ENCODE measurements around the gene BIRC2. TPM values are rescaled to one million over a fixed set of nuclear protein-coding genes. Genes with fewer than 3 reads are reported as not detected.

Gene BIRC2
- total and polyA plus RNA-seq, 4 donors = 14.1 to 46.7 (median 29.5) TPM

GRCh38 chr11:102347462-102348370, 702 bp downstream of the BIRC2 start:
- peak; percentile 44 for DNase-seq (ENCODE audit: low spot score)
- peaks cover 3 to 25% (median 4%) of the 10 kb centered on the region in 4 donors for H3K4me1 ChIP-seq (ENCODE audit: control insufficient read depth in 4 of 4, insufficient read depth in 4 of 4, low read length in 3 of 4)
- TF ChIP-seq HNF4A (conservative IDR thresholded peaks at IDR 0.05) (peak; percentile 68 to 74), MAX (IDR thresholded peaks at IDR 0.05) (no peak), REST (IDR thresholded peaks at IDR 0.05) (no peak), ZBTB33 (IDR thresholded peaks at IDR 0.05) (no peak), GABPA (IDR thresholded peaks at IDR 0.05 in 1 of 2, conservative IDR thresholded peaks at IDR 0.05 in 1 of 2) (no peak), TAF1 (conservative IDR thresholded peaks at IDR 0.05) (peak; percentile 61), CTCF (IDR thresholded peaks at IDR 0.05; ENCODE audit: low read depth, low read length, missing input control) (no peak), HNF4G (IDR thresholded peaks at IDR 0.05) (peak; percentile 21), SP1 (IDR thresholded peaks at IDR 0.05) (peak; percentile 22), EGR1 (IDR thresholded peaks at IDR 0.05; ENCODE audit: low read depth in 2 of 2) (peak in 1 of 2 donors; percentile 70), RAD21 (IDR thresholded peaks at IDR 0.05) (peak in 1 of 2 donors; percentile 13), JUND (IDR thresholded peaks at IDR 0.05) (no peak), FOXA2 (IDR thresholded peaks at IDR 0.05) (no peak)
- H3K9me3 ChIP-seq (ENCODE audit: control insufficient read depth in 4 of 4, low read length in 3 of 4) = no peaks in the 10 kb centered on the region
- H3K36me3 ChIP-seq (ENCODE audit: control insufficient read depth in 4 of 4, insufficient read depth in 3 of 4, low read depth in 1 of 4, low read length in 3 of 4) = peaks cover 0 to 9% (median 3%) of the 10 kb centered on the region in 4 donors
- H3K27me3 ChIP-seq (ENCODE audit: control insufficient read depth in 4 of 4, insufficient read depth in 4 of 4, low read length in 3 of 4) = no peaks in the 10 kb centered on the region
- H3K4me3 ChIP-seq (ENCODE audit: low read depth in 1 of 3, low read length in 3 of 3) = peak overlapping the region; percentile 74 to 96 (median 94)
- WGBS = under 1% methylated on average over 33 of the region's 33 CpGs
- peak overlapping the region; percentile 77 to 94 for H3K9ac ChIP-seq (ENCODE audit: low read depth in 1 of 2, low read length in 2 of 2)
- peak overlapping the region; percentile 92 to 96 for H3K27ac ChIP-seq (ENCODE audit: low read depth in 1 of 2, low read length in 2 of 2)

- no peak for TF ChIP-seq YY1 (IDR thresholded peaks at IDR 0.05)
- no peak for TF ChIP-seq RAD21 (IDR thresholded peaks at IDR 0.05)
- no peak for TF ChIP-seq RXRA (IDR thresholded peaks at IDR 0.05)
- no peak for TF ChIP-seq HNF4A (conservative IDR thresholded peaks at IDR 0.05)
- no peak for TF ChIP-seq CTCF (IDR thresholded peaks at IDR 0.05; ENCODE audit: low read depth, low read length, missing input control)
- TF ChIP-seq FOXA1 (IDR thresholded peaks at IDR 0.05) = no peak
- no peak overlapping the region for H3K4me3 ChIP-seq (ENCODE audit: low read depth in 1 of 3, low read length in 3 of 3)
- no peak overlapping the region for H3K9ac ChIP-seq (ENCODE audit: low read depth in 1 of 2, low read length in 2 of 2)
- H3K36me3 ChIP-seq (ENCODE audit: control insufficient read depth in 4 of 4, insufficient read depth in 3 of 4, low read depth in 1 of 4, low read length in 3 of 4) = peaks cover 0 to 26% (median 17%) of the 10 kb centered on the region in 4 donors
- no peak for DNase-seq (ENCODE audit: low spot score)
- H3K4me1 ChIP-seq (ENCODE audit: control insufficient read depth in 4 of 4, insufficient read depth in 4 of 4, low read length in 3 of 4) = no peaks in the 10 kb centered on the region
- no peaks in the 10 kb centered on the region for H3K9me3 ChIP-seq (ENCODE audit: control insufficient read depth in 4 of 4, low read length in 3 of 4)
- no peaks in the 10 kb centered on the region for H3K27me3 ChIP-seq (ENCODE audit: control insufficient read depth in 4 of 4, insufficient read depth in 4 of 4, low read length in 3 of 4)
- H3K27ac ChIP-seq (ENCODE audit: low read depth in 1 of 2, low read length in 2 of 2) = no peak overlapping the region
Measured at GRCh38 chr11:102357116-102357515, 10.1 kb downstream of the BIRC2 start.

Data from liver (tissue), 9 donors.